HepG2 (cell line): Measurements from ENCODE around the gene ELK1. TPM values are rescaled to one million over a fixed set of nuclear protein-coding genes. Genes with fewer than 3 reads are reported as not detected.

Experiments
- CREM ChIP-seq, 2 experiments: sonication (generic) in 1 of 2; formaldehyde crosslinking in 1 of 2; IDR thresholded peaks; 2 replicates each; pipeline versions ENCODE4 v1.4.0 to v1.6.1; 2016 to 2020; ENCODE audit warnings: antibody characterized with exemption in 1 of 2, mild to moderate bottlenecking in 1 of 2, missing genetic modification reagents in 1 of 2
- ETV5 ChIP-seq: IDR thresholded peaks from 2 replicates; pipeline ENCODE4 v1.6.1; 2018; ENCODE audit warnings: missing biosample characterization, missing genetic modification reagents, inconsistent platforms, borderline replicate concordance
- HNF4G ChIP-seq, 2 experiments: sonication (generic) in 1 of 2; formaldehyde crosslinking in 1 of 2; IDR thresholded peaks; 2 replicates each; pipeline versions ENCODE4 v1.4.0 to v1.6.1; 2011 to 2020; ENCODE audit warnings: borderline replicate concordance in 2 of 2, low read depth in 2 of 2, mild to moderate bottlenecking in 2 of 2, low read length in 1 of 2, missing genetic modification reagents in 1 of 2, moderate library complexity in 1 of 2
- KAT8 ChIP-seq: IDR thresholded peaks from 2 replicates; pipeline ENCODE4 v1.6.1; 2016; ENCODE audit warnings: missing genetic modification reagents, missing compliant biosample characterization
- NFE2L1 ChIP-seq: sonication (generic); formaldehyde crosslinking; IDR thresholded peaks from 2 replicates; pipeline ENCODE4 v1.4.0; 2020; ENCODE audit warnings: missing genetic modification reagents, mild to moderate bottlenecking, borderline replicate concordance
- ZNF230 ChIP-seq: sonication (generic); formaldehyde crosslinking; IDR thresholded peaks from 2 replicates; pipeline ENCODE4 v1.4.0; 2020; ENCODE audit warnings: mild to moderate bottlenecking, missing genetic modification reagents
- ZNF232 ChIP-seq: sonication (generic); formaldehyde crosslinking; IDR thresholded peaks from 2 replicates; pipeline ENCODE4 v1.4.0; 2020; ENCODE audit warnings: missing genetic modification reagents, borderline replicate concordance
- ZNF350 ChIP-seq: sonication (generic); formaldehyde crosslinking; IDR thresholded peaks from 2 replicates; pipeline ENCODE4 v1.4.0; 2020; ENCODE audit warnings: mild to moderate bottlenecking, low read depth, missing genetic modification reagents, borderline replicate concordance
- ZNF678 ChIP-seq: sonication (generic); formaldehyde crosslinking; IDR thresholded peaks from 2 replicates; pipeline ENCODE4 v1.4.0; 2020; ENCODE audit warnings: mild to moderate bottlenecking, missing genetic modification reagents
- polyA plus RNA-seq, 8 experiments: library from polyadenylated mRNA; depleted of rRNA in 3 of 8; stranded (reverse) in 7 of 8; unstranded in 1 of 8; fragments of >200 nt; fragmentation: Illumina TruSeq in 4 of 8; extraction: Trizol in 4 of 8; gene quantifications; 2 replicates each; pipeline versions ENCODE4 v1.2.1 to v1.2.3, GENCODE V29; 2011 to 2016; ENCODE audit warnings: low read depth in 4 of 8, missing spikeins in 1 of 8, mixed read lengths in 1 of 8; ENCODE audit not compliant: insufficient read depth in 1 of 8
- total RNA-seq, 5 experiments: library from RNA; depleted of rRNA; stranded (reverse); fragments of >200 nt; fragmentation: Illumina TruSeq; extraction: Trizol; gene quantifications; 2 replicates each; pipeline ENCODE4 v1.2.3, GENCODE V29; 2016; ENCODE audit warnings: low read depth in 1 of 5
- TF ChIP-seq, protein P1 (sequence below): sonication (generic); formaldehyde crosslinking; IDR thresholded peaks from 2 replicates; pipeline ENCODE4 v1.8.0; 2022; ENCODE audit warnings: mild to moderate bottlenecking, missing genetic modification reagents, moderate library complexity
- TF ChIP-seq, protein P2 (sequence below): sonication (generic); formaldehyde crosslinking; IDR thresholded peaks from 2 replicates; pipeline ENCODE4 v1.5.1; 2020; ENCODE audit warnings: missing genetic modification reagents, mild to moderate bottlenecking, borderline replicate concordance
- TF ChIP-seq, protein P3 (sequence below): sonication (generic); formaldehyde crosslinking; IDR thresholded peaks from 2 replicates; pipeline ENCODE4 v1.4.0; 2020; ENCODE audit warnings: mild to moderate bottlenecking, missing genetic modification reagents
- TF ChIP-seq, protein P4 (sequence below), 2 experiments: sonication (generic) in 1 of 2; formaldehyde crosslinking in 1 of 2; IDR thresholded peaks; 2 replicates each; pipeline versions ENCODE4 v1.6.1 to v1.9.0; 2014 to 2022; ENCODE audit warnings: antibody characterized with exemption in 1 of 2, borderline replicate concordance in 1 of 2, inconsistent platforms in 1 of 2, low read depth in 1 of 2, missing genetic modification reagents in 1 of 2
- TF ChIP-seq, protein P5 (sequence below): sonication (generic); formaldehyde crosslinking; IDR thresholded peaks from 2 replicates; pipeline ENCODE4 v1.4.0; 2020; ENCODE audit warnings: missing genetic modification reagents
- TF ChIP-seq, protein P6 (sequence below): IDR thresholded peaks from 2 replicates; pipeline ENCODE4 v1.6.1; 2016; ENCODE audit warnings: mild to moderate bottlenecking

Gene ELK1
- total and polyA plus RNA-seq, 2 of the 13 experiments (the other 11 are each of a cell fraction or from before 2014, with no cell fraction given) = 4.3 to 7.2 TPM

DNA sequence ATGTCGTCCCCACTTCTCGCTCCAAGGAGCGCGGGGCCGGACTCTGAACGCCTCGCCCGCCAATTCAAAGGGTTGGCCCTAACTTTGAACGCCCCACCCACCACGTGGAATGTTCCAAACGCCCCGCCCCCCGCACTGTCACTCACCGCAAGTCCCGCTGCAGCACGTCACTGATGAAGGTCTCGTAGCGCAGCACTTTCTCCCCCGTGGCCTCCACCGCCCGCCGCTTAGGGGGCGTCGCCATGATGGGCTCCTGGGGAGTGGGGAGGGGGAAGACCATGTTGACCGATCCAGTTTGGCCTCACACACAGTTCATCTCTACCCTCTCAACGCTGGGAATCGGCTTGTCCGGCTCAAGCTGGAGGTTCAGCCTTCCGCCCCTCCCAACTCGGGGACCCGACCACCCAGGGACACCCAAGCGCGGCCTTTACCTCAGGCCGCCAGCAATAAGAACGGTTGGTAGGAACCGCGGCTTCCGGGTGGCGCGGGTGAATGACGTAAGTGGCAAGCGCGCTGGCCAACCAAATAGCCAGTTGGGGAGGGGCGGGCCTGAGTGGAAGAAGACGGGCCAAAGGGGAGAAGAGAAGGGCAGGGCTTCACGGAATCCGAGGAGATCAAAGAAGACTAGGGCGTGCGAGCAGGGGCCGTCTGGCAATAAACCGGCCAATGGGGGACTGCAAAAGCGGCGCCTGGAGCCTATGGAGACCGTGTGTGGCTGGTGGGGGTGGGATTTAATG, 8.5 kb upstream of the ELK1 start, which contains the start of gene UXT (continued):
- TF ChIP-seq, protein P1, sequence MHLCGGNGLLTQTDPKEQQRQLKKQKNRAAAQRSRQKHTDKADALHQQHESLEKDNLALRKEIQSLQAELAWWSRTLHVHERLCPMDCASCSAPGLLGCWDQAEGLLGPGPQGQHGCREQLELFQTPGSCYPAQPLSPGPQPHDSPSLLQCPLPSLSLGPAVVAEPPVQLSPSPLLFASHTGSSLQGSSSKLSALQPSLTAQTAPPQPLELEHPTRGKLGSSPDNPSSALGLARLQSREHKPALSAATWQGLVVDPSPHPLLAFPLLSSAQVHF (CRISPR knock-in tag) = peak; percentile 38; the same call in 1 of the 2 replicates
- TF ChIP-seq, protein P2, sequence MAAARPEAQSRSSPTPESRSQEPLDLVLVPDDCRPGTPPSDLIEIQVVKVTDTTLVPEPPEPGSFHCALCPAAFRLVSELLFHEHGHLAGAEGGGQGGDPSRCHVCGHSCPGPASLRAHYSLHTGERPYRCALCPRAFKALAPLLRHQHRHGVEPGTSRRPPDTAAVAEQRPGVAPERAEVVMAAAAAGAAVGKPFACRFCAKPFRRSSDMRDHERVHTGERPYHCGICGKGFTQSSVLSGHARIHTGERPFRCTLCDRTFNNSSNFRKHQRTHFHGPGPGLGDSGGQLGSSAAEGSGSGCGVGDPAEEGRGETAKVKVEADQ (CRISPR knock-in tag) = no peak
- TF ChIP-seq HNF4G (IDR thresholded peaks at IDR 0.05; ENCODE audit: borderline replicate concordance, low read depth, low read length) = no peak
- no peak for TF ChIP-seq HNF4G (CRISPR knock-in tag; IDR thresholded peaks at IDR 0.05; ENCODE audit: borderline replicate concordance, low read depth)
- peak; percentile 96 for TF ChIP-seq KAT8 (CRISPR knock-in tag)
- TF ChIP-seq ETV5 = 0 out of 2 replicates have a peak, but pooled peaks have one; percentile 54
- TF ChIP-seq, protein P3, sequence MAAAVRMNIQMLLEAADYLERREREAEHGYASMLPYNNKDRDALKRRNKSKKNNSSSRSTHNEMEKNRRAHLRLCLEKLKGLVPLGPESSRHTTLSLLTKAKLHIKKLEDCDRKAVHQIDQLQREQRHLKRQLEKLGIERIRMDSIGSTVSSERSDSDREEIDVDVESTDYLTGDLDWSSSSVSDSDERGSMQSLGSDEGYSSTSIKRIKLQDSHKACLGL (CRISPR knock-in tag) = peak; percentile 82; the same call in 1 of the 2 replicates
- peak; percentile 46; the same call in 1 of the 2 replicates for TF ChIP-seq ZNF232 (CRISPR knock-in tag)
- TF ChIP-seq, protein P4, sequence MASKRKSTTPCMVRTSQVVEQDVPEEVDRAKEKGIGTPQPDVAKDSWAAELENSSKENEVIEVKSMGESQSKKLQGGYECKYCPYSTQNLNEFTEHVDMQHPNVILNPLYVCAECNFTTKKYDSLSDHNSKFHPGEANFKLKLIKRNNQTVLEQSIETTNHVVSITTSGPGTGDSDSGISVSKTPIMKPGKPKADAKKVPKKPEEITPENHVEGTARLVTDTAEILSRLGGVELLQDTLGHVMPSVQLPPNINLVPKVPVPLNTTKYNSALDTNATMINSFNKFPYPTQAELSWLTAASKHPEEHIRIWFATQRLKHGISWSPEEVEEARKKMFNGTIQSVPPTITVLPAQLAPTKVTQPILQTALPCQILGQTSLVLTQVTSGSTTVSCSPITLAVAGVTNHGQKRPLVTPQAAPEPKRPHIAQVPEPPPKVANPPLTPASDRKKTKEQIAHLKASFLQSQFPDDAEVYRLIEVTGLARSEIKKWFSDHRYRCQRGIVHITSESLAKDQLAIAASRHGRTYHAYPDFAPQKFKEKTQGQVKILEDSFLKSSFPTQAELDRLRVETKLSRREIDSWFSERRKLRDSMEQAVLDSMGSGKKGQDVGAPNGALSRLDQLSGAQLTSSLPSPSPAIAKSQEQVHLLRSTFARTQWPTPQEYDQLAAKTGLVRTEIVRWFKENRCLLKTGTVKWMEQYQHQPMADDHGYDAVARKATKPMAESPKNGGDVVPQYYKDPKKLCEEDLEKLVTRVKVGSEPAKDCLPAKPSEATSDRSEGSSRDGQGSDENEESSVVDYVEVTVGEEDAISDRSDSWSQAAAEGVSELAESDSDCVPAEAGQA (IDR thresholded peaks at IDR 0.05; ENCODE audit: low read depth) = 0 out of 2 replicates have a peak, but pooled peaks have one; percentile 10
- TF ChIP-seq, protein P4 (CRISPR knock-in tag; IDR thresholded peaks at IDR 0.05; ENCODE audit: borderline replicate concordance) = no peak
- TF ChIP-seq, protein P5, sequence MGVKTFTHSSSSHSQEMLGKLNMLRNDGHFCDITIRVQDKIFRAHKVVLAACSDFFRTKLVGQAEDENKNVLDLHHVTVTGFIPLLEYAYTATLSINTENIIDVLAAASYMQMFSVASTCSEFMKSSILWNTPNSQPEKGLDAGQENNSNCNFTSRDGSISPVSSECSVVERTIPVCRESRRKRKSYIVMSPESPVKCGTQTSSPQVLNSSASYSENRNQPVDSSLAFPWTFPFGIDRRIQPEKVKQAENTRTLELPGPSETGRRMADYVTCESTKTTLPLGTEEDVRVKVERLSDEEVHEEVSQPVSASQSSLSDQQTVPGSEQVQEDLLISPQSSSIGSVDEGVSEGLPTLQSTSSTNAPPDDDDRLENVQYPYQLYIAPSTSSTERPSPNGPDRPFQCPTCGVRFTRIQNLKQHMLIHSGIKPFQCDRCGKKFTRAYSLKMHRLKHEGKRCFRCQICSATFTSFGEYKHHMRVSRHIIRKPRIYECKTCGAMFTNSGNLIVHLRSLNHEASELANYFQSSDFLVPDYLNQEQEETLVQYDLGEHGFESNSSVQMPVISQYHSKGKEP (CRISPR knock-in tag) = no peak
- no peak for TF ChIP-seq NFE2L1 (CRISPR knock-in tag)
- no peak for TF ChIP-seq ZNF678 (CRISPR knock-in tag)
- TF ChIP-seq ZNF230 = no peak
- TF ChIP-seq CREM (IDR thresholded peaks at IDR 0.05) = peak; percentile 98
- peak; percentile 52; the same call in 1 of the 2 replicates for TF ChIP-seq CREM (CRISPR knock-in tag; IDR thresholded peaks at IDR 0.05)
- TF ChIP-seq ZNF350 (CRISPR knock-in tag) = peak; percentile 85; the same call in 1 of the 2 replicates
- TF ChIP-seq, protein P6, sequence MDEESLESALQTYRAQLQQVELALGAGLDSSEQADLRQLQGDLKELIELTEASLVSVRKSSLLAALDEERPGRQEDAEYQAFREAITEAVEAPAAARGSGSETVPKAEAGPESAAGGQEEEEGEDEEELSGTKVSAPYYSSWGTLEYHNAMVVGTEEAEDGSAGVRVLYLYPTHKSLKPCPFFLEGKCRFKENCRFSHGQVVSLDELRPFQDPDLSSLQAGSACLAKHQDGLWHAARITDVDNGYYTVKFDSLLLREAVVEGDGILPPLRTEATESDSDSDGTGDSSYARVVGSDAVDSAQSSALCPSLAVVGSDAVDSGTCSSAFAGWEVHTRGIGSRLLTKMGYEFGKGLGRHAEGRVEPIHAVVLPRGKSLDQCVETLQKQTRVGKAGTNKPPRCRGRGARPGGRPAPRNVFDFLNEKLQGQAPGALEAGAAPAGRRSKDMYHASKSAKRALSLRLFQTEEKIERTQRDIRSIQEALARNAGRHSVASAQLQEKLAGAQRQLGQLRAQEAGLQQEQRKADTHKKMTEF (CRISPR knock-in tag) = peak; percentile 74; the same call in 1 of the 2 replicates
